Activated CD4-positive, CD25-positive, alpha-beta regulatory T cell treated with anti-CD3 and anti-CD28 coated beads, Interleukin-2, amount 50 U/mL, for 24 hours (primary cell): ENCODE measurements around the gene SERP1.

Experiments used
- ATAC-seq, 2 donors: fragments of 150-1000 bp; cut with Tn5 transposase; one replicate each; pipeline ENCODE4 v1.10.0; 2021; ENCODE audit warnings: mild to moderate bottlenecking in 1 of 2, moderate library complexity in 1 of 2

The SERP1 gene

DNA sequence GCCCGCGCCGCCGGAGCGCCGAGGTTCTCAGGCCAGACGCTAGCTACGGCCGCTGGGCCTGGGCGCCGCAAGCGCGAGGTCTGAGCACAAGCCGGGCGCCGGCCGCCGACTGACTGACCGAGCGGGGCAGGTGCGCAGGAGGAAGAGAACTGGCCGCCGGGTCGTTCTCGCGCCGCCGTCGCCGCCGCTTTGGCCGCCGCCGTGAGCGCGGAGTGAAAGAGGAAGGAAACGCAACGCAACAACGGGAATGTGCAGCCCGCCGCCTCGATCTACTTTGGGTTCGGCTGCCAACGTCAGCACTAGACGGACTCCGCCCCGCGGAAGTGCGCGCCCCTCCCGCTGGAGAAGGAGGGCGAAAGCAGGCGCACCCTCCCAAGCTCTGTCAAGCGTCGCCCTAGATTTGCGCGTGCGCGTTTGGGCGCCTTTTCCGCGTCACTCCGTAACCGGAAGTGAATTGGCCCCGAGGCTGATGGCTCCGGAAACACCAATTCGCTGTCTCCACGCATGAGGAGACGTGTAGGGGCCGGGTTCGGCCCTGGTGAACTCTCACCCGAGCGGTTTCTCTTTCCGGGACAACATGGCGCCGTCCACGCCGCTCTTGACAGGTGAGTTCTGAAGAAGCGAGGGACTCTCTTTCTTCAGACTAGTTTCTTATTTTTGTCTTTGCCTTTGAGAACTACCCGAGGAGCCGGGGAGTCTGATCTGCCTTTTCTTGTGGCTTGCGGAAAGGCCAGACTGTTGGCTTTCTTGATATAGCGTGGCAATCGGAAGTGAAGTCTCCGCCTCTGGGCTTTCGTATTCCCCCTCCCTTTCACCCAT, at the start of gene SERP1, which contains the start of gene EIF2A:
Gene SERP1 (minus strand): TSS at position 271 of the 819 bp plus-strand sequence. CDS start 361 bp downstream, outside the sequence.
Gene EIF2A (plus strand): TSS at position 562 of the 819 bp plus-strand sequence. CDS start 16 bp downstream, at position 578.
- ATAC-seq = peak; percentile 93 to 94

DNA sequence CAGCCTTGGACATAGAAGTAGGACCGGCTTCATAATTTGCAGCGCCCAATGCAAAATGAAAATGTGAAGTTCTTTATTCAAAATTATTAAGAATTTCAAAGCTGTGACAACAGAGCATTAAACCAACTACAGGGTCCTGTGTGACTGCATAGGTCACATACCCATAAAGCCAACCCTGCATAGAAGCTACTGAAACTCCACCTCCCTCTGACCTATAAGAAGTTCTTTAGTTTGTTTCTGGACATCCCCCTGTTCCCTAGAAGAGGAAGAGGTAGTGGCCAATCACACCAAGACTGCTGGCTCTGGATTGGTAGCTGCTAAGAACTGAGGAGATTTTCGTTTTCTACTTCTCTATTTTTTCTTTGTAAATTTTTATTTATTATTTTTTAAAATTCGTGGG, 47.9 kb upstream of the SERP1 start:
- ATAC-seq = no peak

DNA sequence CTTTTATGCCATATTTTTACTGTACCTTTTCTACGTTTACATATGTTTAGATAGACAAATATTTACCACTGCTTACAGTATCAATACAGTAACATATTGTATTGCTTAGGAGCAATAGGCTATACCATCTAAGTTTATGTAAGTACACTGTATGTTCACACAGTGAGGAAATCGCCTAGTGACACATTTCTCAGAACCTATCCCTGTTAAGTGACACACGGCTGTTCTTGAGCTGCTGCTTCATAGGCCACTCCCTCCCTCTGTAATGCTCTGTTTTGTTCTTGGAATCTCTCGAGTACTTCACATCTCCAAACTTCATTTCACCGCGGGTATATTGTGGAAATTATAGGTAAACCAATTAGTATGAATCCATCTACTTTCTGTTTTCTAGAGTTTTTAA, 43.5 kb upstream of the SERP1 start:
- ATAC-seq = peak; percentile 70

DNA sequence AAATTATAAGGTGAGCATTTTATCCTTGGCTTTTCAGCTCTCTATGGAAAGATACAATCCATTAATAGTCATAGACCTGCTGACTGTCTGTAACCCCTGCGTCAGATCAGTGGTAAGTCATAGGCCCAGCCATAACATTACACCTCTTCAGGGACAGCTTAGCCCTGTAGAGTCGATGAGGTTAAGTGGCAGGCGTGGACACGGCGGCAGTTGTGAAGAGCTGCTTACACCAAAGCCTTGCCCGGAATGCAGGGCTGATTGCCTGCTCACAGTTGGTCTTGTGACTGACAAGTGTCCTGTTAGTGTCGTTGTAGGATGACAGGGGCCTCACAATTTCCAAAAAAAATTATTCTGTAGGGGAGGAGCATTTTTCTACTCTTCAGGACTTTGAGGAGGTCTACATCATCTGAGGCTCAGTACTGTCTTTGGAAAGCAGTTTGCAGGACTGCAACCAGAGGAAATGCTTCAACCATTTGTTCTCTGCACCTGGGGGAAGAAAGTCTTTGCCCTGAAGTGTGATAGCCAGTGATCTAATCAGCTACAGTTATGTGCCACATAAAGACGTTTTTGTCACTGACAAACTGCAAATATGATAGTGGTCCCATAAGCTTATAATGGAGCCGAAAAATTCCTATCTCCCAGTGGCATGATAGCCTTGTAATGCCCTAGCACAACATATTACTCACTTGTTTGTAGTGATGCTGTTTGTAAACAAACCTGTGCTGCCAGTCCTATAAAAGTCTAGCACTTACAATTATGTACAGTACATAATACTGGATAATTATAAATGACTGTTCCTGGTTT, 41.9 kb upstream of the SERP1 start:
- no peak for ATAC-seq

DNA sequence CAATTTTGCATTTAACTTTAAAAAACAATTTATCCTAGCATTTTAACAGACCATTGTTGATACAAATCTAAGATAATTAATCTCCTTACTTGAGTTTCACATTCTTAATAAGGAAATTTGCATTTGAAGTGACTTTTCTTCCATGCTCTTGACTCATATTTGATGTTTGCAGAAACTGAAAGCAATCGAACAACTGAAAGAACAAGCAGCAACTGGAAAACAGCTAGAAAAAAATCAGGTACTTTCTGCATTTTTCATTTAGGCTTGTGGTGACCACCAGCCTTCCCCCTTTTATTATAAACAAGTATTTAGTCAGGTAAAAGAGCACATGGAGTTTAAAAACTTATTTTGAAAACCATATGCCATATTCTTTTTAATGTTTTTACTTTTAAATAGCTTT, 36.7 kb upstream of the SERP1 start:
- ATAC-seq = no peak

DNA sequence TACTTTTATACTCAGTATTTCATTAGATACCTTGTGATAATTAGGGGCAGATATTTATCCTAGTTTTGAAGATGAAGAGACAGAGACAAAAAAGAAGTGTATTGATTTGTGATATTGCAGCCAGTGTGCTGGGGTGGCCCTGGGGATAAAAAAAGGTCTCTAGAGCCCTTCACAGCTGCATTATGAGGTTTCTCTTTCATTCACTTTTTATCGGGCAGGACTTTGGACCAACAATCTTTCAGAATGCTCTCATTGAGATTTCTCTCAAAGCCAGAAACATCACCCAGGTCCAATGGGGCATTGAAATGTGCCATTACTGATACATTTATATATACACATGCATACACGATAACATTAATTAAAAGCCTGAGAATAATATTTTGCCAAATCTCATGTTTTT, 36.3 kb upstream of the SERP1 start:
- no peak for ATAC-seq

DNA sequence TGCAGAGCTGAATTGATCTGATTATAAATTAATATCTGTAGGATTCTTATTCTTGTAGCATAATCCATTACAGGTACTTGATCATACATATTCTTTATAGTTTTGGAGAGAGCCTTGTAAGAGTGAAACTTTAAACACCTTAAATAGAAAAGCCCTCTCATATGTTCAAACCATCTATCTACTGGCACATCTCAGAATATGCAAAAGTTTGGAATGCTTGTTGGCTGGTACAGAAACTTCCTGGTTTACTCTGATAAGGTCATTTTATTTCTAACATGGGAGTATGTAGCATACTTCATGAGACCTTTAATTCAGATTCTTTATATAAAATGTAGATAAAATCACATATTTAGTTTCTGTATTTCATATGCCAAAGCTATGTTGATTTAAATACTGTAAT, 34.9 kb upstream of the SERP1 start:
- ATAC-seq = no peak

DNA sequence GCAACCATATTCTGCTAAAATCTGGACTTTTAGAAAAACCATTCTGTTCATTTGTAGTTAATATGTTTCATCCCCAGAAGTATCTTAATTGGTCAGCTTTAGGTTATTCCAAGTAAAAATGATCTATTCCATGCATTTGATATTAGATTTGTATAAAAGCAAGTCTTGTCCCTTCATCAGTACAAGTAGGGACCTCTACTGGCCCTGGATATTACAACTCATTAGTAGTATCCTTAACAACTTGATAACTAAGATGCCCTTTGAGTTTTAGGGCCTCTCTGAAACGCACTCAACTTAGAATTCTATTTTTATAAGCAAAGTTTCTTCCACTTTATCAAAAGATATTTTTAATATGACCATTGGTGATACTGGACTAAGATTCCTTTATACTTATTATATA, 31.6 kb upstream of the SERP1 start:
- ATAC-seq = no peak

DNA sequence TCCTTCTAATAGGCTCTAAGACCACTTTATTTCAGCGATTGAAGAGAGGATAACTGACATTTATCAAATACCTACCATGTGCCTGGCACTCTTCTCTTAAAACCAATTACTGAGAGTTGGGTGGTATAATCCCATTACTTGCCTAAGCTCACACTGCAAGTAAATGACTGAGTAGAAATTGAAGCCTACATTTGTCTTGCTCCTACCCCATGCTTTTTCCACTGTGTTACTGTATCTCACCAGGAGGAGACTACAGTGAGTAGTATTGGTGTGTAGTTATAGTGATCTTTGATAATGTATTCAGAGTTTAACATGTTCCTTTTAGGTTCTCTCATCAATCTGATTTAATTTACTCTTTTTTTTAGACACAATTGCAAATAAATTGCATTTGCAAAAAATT, 21.0 kb upstream of the SERP1 start:
- no peak for ATAC-seq

DNA sequence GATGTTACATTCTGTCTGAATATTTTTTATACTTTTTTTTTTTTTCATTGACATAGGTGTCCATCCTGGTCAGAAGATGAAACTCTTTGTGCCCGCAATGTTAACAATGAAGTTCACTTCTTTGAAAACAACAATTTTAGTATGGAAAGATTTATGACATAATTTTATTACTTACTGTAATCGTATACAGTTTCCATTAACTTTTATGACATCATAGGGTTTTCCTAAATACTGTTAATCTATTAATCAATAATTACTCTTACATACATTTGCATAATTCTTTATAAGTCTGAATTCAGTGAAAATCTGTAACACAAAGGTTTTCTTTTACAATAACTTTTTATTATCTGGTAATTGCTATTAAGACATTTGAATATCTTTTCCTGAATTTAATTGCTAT, 17.9 kb upstream of the SERP1 start:
- no peak for ATAC-seq

DNA sequence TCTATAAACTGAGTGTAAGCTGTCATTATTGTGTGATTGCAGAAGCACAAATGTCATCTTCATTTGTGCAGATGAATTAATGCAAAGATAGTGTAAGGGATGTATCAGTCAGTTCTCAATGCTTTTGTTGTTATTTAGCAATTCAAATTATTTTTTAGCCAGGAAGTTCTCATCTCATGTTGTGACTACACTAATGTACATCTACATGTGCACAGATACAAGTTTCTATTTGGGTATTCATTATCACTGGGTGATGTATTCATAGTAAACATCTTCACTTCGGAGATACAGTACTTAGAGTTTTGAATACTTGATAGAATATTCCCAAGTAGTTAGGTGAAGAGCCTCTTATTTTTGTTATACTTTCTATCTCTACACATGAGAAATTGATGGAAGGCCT, 11.4 kb upstream of the SERP1 start:
- ATAC-seq = no peak

DNA sequence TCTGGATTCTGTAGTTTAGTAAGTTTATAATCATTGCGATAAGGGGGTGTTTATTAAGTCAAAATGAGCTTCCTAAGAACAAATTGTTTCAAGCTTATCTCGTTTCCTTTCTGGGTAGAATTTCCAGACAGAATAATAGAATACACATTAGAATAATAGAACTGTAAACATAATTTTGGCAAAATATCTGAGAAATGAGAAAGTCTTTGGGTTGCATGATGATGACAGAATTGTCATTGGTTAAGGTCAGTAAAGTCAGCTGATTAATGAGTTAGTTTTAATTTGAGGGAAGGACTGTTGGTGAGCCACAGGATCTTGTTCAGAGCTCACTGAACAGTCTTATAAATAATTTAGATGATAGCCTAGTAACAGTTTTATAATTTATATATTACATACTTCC, 10.5 kb upstream of the SERP1 start:
- ATAC-seq = no peak

DNA sequence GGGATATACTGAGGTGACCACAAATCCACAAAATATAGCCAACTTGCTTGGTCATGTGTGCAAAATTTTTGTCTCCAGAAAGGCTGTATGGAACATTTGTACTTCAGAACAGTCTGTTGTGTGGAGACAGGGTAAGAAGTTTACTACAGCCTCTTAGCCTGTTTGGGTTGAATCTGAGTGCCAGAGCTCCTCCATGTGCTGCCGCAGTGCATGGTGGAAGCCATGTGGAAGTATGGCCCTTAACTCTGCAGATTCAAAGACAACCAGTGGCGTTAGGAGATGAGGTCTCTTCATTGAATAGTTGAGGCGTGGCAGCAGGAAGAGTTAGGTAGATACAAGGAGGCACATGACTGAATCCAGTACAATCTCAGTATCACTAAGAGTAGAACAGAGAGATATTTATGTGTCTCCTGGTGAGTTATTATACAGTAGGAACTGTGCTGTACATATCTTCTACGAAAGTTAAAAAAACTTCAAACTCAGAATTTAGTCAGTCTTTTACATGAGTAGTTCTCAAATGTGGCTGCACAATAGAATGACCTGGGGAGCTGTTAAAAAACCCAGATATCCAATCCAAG, 9.7 kb upstream of the SERP1 start:
- ATAC-seq = no peak

DNA sequence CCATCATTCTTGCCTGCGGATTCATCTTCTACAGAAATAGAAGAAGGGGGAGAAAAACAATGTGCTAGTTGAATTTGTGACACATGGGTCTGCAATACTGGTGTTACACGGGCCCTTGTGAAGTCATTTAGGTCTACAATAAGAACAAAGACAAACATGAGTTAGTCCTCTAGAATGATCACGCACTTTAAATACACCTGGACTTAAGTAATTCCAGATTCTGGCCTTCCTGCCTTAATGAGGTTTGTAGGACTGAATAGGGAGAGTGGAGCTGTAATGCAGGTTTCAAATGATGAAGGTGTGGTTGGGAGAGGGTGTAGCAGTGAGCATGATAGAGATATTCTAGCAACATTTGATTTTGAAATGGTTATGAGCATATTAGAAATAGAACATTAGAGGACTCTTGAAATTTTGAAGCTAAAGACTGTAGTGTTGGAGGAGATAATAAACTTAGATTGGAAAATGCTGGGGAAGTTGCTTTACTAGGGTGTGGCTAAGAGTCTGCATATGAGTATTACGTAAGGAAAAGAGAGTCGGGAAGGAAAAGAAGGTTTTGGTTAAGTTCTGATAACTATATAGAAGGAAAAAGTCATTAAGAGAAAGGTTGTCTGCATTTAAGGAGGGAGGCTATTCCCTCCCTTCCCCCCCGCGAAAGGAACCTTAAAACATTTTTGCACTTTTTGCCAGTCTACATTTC, 897 bp upstream of the SERP1 start:
- no peak for ATAC-seq

DNA sequence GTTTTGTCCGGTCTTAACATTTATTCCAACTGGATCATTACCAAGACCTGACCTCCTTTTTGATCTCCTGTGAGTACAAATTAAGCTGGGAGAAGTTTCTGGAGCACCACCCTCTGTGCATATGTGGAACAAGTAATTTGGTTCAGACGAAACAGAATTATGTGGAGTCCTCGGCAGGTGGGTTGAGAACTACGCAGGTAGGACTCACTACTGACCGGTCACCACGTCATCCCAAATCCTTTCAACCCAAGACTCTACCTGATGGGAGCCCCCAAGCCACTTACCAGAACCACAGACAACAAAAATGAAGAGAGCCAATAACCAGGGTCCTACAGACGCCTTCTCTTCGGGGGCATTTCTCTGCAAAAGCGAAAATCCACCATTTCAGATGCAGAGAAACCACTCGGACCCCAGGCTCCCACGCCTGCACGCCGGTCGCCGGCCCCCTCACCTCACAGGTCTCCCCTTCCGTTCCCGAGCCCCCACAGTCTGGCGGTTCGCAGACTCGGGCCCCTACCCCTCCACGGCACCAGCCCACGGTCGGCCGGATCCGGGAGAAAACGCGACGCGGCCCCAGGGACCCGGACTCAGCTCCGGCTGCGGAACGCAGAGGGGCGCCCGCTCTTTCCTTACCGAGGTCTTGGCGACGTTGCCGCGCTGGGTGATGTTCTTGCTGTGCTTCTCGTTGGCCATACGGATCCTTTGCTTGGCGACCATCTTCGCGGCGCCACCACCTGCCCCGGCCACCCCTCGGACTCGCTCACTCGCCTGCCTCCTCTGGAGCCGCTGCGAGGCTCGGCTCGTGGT, 674 bp downstream of the SERP1 start:
- ATAC-seq = peak; percentile 2 to 5

DNA sequence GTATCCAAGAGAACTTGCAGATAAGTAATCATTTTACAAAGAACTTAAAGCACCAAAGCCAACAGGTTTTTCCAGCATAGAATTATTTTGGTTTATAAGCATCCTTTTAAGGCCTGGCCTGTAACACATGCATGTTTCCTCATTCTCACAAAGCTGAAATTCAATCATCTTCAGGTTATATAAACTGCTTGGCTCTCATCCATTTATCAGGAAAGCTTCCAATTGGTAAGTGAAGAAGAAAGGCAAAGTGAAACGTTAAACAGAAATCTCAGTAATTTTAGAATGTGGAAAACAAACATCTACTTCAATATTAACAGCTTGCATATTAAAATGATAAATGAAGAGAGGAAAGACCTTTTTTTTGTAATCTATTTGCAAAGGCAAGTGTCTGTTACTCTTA, 1.6 kb downstream of the SERP1 start:
- ATAC-seq = no peak

DNA sequence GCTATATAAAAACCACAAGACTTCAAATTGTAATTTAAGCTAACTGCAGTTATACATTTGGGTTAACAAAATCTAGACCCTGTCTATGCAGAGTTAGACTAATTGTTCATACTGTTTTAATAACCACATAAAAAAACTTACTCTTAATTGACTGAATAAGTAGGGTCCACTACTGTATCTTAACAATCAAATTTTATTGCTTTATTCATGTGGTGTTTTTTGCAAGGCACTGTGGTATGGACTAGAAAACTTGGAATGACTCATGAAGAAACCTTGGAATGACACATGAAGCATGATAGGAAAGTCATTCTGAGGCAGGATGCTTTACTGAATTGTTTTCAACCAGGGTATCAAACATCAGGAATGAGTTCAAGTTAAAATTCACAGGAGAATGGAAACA, 2.3 kb downstream of the SERP1 start:
- no peak for ATAC-seq

DNA sequence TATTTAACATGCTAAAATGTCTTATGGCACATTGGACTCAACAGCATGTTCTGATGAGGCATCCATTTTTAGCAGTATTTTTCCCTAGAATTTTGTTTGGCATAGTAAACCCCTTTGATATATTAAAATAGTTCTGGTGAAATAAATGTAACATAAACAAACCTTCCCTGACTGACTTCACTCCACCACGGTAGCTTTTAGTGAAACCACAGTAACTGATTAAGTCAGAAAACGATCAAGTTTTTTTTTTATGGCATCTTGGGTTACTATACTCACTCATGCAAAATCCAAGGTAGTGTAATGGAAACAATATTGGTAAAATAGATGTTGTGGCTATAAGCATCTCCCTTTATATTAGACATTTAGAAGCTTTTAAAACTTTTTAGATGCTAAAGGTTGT, 2.8 kb downstream of the SERP1 start:
- no peak for ATAC-seq

DNA sequence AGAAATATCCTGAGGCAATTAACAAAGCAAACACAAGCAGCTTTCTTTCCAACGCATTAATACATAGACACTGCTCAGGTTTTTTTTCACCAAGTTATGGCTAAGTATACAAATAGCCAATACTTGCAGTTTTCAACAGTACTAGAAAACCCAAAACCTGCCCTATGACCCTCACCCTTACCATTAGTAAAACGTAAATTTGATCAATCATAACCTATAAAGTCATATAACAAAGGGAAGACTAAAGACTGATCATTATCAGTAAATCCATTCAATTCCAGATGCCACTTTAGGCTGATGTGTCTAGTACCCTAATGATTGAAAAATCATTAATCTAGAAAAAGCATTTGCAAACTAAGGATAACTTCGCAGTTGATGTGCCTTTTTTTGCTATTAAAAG, 3.2 kb downstream of the SERP1 start:
- ATAC-seq = no peak

DNA sequence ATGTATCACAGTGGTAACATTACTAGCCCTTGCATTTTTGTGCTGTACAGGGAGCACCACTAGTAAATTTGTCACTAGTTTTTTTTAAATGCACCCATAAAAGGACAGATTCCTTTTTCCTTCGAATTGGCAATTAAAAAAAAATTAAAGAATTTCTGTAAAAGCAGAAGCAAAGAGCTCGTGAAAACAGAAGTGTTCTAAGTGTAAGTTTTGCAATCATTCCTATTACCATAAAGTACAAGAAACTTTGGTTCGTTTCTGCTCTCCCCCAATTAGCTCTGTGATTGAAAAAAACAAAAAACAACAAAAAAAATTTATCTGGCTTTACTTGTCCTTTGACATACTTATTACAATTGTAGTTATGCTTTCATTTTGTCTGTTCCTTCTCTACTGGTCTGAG, 5.3 kb downstream of the SERP1 start:
- ATAC-seq = no peak

DNA sequence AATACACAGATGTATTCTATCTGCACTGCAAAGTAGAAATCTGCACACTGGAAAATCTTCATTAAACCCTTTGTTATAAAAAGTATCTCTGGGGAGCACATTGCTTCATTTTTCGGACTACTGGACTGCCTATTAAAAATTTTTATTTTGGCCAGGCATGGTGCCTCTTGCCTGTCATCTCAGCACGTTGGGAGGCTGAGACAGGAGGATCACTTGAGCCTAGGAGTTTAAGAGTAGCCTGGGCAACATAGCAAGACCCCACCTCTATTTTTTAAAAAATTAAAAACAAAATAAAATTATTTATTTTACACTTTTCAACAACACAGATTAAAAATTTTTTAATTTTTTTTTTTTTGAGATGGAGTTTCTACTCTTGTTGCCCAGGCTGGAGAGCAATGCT, 6.0 kb downstream of the SERP1 start:
- ATAC-seq = no peak
